Measurements from ENCODE around the gene EDN1. TPM values are rescaled to one million over a fixed set of nuclear protein-coding genes. Genes with fewer than 3 reads are reported as not detected.

The EDN1 gene
- total and polyA plus RNA-seq, 10 of the 15 experiments (the other 5 are each of a cell fraction or from before 2014, with no cell fraction given) = 2.0 to 6.6 (median 3.1) TPM

DNA sequence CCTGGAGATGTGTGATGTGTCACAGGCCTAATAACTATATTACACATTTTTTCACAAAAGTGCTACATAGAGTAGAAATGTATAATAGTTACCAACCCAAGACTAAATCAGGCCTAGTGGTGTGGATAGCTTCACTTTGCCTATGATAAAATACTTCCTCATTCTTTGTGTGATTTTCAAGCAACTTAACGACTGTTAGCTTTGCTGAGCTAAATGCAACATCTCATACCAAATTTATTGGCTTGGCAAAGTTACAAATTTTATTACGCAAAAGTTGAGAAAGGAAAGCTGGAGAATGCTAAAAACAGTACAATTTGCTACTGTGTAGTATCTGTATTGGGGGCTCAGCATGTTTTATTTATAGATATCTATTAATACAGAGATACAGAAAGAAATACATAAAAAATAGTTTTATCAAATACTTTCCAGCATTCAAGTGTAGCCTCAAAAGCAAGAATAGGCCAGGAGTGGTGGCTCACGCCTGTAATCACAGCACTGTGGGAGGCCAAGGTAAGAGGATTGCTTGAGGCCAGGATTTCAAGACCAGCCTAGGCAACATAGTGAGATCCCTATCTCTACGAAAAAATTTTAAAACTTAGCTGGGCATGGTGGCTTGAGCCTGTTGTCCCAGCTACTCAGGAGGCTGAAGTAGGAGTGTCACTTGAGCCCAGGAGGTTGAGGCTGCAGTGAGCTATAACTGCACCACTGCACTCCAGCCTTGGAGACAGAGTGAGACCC is 3.6 kb upstream of the EDN1 start (continued):
- TF ChIP-seq EZH2 (IDR thresholded peaks at IDR 0.05; ENCODE audit: borderline replicate concordance, control insufficient read depth, low read depth, low read length) = no peak
- no peak for TF ChIP-seq TCF3 (IDR thresholded peaks at IDR 0.05; ENCODE audit: borderline replicate concordance, insufficient read depth, low read depth, low read length)

DNA sequence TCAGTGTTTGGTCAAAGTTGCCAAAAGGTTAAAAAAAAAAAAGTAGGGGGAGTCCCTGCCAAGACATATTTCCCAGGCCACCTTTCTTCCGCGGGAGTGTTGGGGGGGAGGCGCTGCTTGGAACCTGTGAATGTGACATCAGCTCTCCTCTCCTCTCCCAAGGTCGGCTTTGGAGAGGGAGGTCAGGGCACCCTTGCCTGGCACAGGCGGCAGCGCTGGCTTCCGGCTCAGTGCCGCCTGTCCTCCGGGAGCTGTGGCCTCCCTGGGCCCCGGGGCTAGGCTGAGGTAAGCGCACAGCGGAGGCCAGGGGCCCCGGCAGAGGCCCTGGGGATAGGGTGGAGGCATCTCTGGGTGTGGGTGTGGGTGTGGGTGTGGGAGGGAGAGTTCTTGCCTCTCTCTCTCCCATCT is 1.9 kb upstream of the EDN1 start:
- H3K27ac ChIP-seq (ENCODE audit: control insufficient read depth, insufficient read depth) = no peak overlapping the region
- no peak overlapping the region for H3K9ac ChIP-seq (ENCODE audit: control insufficient read depth, insufficient read depth, low read length)
- ChIA-PET SMC1A (ENCODE audit: uncharacterized antibody, unreplicated experiment) (interaction anchor here (1.3 to 2.7 kb wide), 3 partner anchors 100 to 633 kb away, joined by 3 to 29 read pairs (median 10); no protein-coding TSS in a partner anchor), POLR2A (no interaction called here), CTCF (interaction anchor here (3.1 to 8.6 kb wide), 3 partner anchors 316 to 669 kb away, joined by 30 to 205 read pairs (median 34); no protein-coding TSS in a partner anchor), RAD21 (ENCODE audit: unreplicated experiment) (interaction anchor here (1.6 to 10.0 kb wide), 2 partner anchors 316 to 463 kb away, joined by 4 to 384 read pairs; no protein-coding TSS in a partner anchor)
- no peak for TF ChIP-seq SKIL (IDR thresholded peaks at IDR 0.05; ENCODE audit: low read depth, poor library complexity, severe bottlenecking)
- no peak for TF ChIP-seq ZBTB11 (CRISPR knock-in tag; IDR thresholded peaks at IDR 0.05)
- TF ChIP-seq PML (IDR thresholded peaks at IDR 0.05; ENCODE audit: low read length) = no peak
- TF ChIP-seq TCF12 (IDR thresholded peaks at IDR 0.05; ENCODE audit: low read depth, low read length) = no peak
- H3K9me3 ChIP-seq (replicated peaks; ENCODE audit: control insufficient read depth, insufficient read depth, low read length) = no peaks in the 10 kb centered on the region
- no peak overlapping the region for H3K4me3 ChIP-seq
- H4K20me1 ChIP-seq (ENCODE audit: control insufficient read depth, insufficient read depth) = no peaks in the 10 kb centered on the region
- FAIRE-seq = no peak
- no peak for ATAC-seq
- H2AFZ ChIP-seq (ENCODE audit: control insufficient read depth, low read depth, low read length) = no peak overlapping the region
- H3K27me3 ChIP-seq (replicated peaks in 1 of 2; ENCODE audit: control insufficient read depth in 2 of 2, insufficient read depth in 2 of 2, low read length in 1 of 2) = no peaks in the 10 kb centered on the region
- in situ Hi-C loops (cut with MboI) (no loop called here), intact Hi-C loops (cut with micrococcal nuclease; ENCODE audit: unreplicated experiment) (loop anchor here (2.0 to 10.0 kb wide), 4 partner anchors 137 to 463 kb away; no protein-coding TSS in a partner anchor)
- H3K36me3 ChIP-seq (ENCODE audit: control insufficient read depth in 2 of 2, insufficient read depth in 2 of 2, low read length in 1 of 2) = no peaks in the 10 kb centered on the region
- 87% methylated on average over 13 of the region's 13 CpGs for WGBS (ENCODE audit: insufficient coverage, insufficient replicate concordance, low lambda C conversion rate, missing lambda C conversion rate)
- BruUV-seq (replicated peaks) = no TSS peak
- peaks cover 13% of the 10 kb centered on the region for H3K79me2 ChIP-seq (ENCODE audit: control insufficient read depth, insufficient read depth, low read length)
- no peak for DNase-seq (ENCODE audit: low read depth, low spot score)
- H3K4me1 ChIP-seq (ENCODE audit: control insufficient read depth, insufficient read depth, low read length) = peaks cover 8% of the 10 kb centered on the region
- no peak overlapping the region for H3K4me2 ChIP-seq (ENCODE audit: control insufficient read depth, insufficient read depth)
